CD1c-positive myeloid dendritic cell (primary cell): Measurements from ENCODE around the gene TSSK2.

Source experiments
- DNase-seq: peaks from one replicate; pipeline ENCODE4 v3.0.0-alpha.2; 2016; ENCODE audit errors: extremely low spot score

TSSK2 gene

DNA sequence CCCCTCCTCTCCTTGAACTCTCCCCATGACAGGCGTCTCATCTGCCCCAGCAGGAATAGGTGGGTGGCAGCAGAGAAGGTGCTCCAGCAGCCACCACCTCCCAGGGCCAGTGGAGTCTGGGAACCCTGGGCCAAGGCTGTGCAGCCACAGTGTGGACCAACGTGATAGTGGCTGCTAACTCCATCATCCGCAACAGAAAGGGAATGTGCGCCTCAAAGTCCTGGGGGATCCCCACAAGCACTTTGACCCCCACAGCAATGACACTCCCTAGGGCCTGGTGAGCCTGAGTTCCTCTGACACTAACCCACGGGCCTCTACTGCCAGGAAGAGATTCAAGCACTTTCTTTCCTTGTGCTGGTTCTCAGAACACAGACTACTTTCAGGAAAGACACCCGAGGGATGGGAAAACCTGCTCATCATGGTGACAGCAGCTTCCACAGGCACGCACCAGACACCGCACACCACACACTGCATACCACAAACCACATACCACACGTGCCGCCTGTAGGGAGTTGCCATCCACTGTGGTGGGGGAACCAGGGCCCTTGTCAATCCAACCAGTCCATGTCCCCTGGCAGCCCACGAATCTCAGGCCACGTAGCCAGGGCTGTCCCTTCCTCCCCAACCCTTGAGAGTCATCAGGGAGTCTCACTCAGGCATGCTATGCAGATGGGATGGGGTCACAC, 50.8 kb downstream of the TSSK2 start:
- DNase-seq, result no peak
